Gastroesophageal sphincter (tissue), 4 donors: ENCODE data around the gene LINGO4. TPM values are rescaled to one million over a fixed set of nuclear protein-coding genes. Genes with fewer than 3 reads are reported as not detected.

Experiments used
- small RNA-seq, 4 donors: library from RNA; depleted of rRNA; stranded (forward); fragments of <200 nt; gene quantifications; one replicate each; pipeline ENCODE3, GENCODE V24; 2016
- total RNA-seq, 4 donors: library from RNA; depleted of rRNA; stranded (reverse); fragments of >200 nt; gene quantifications; one replicate each; pipeline ENCODE4 v1.1.0, GENCODE V29; 2016

The LINGO4 gene
- total RNA-seq, 4 donors from 2014 or later: not detected

Small RNA genes lying within 50 kb of the gene (small RNA-seq; reads per million reads assigned to genes)
- 0 reads per million in 4 donors for gene RF00019

Other genes starting within 250 kb of the LINGO4 start
- gene SNX27, start 193.4 kb downstream of the LINGO4 start, total RNA-seq: 10 to 100 TPM; 48.1 to 61.1 (median 53.8) TPM
- gene CELF3, start 88.6 kb downstream of the LINGO4 start, total RNA-seq: under 1 TPM in 3 of 4 donors, not detected in 1; 0.22 to 0.93 (median 0.40) TPM
- 1 to 10 TPM in 1 of 4 donors, not detected in 3; 1.4 TPM for gene RIIAD1, start 83.9 kb downstream of the LINGO4 start, total RNA-seq
- gene MRPL9, start 41.9 kb downstream of the LINGO4 start, total RNA-seq: 10 to 100 TPM; 49.7 to 60.7 (median 55.5) TPM
- 10 to 100 TPM in 1 of 4 donors, 1 to 10 TPM in 3; 4.4 to 10.6 (median 7.9) TPM for gene TDRKH, start 14.9 kb downstream of the LINGO4 start, total RNA-seq
- gene RORC, start 26.4 kb upstream of the LINGO4 start, total RNA-seq: 1 to 10 TPM in 2 of 4 donors, under 1 TPM in 1, not detected in 1; 0.13 to 1.8 (median 1.4) TPM
- not detected for gene C2CD4D, start 34.4 kb upstream of the LINGO4 start, total RNA-seq
- not detected for gene THEM5, start 48.3 kb upstream of the LINGO4 start, total RNA-seq
- gene THEM4, start 104.1 kb upstream of the LINGO4 start, total RNA-seq: 10 to 100 TPM; 14.7 to 17.5 (median 16.1) TPM
- 100 to 1,000 TPM in 2 of 4 donors, 10 to 100 TPM in 2; 57.6 to 155 (median 106) TPM for gene S100A10, start 188.4 kb upstream of the LINGO4 start, total RNA-seq
- 100 to 1,000 TPM in 3 of 4 donors, 10 to 100 TPM in 1; 41.9 to 183 (median 125) TPM for gene S100A11, start 231.6 kb upstream of the LINGO4 start, total RNA-seq